ENCODE data around the gene CCDC192.

DNA sequence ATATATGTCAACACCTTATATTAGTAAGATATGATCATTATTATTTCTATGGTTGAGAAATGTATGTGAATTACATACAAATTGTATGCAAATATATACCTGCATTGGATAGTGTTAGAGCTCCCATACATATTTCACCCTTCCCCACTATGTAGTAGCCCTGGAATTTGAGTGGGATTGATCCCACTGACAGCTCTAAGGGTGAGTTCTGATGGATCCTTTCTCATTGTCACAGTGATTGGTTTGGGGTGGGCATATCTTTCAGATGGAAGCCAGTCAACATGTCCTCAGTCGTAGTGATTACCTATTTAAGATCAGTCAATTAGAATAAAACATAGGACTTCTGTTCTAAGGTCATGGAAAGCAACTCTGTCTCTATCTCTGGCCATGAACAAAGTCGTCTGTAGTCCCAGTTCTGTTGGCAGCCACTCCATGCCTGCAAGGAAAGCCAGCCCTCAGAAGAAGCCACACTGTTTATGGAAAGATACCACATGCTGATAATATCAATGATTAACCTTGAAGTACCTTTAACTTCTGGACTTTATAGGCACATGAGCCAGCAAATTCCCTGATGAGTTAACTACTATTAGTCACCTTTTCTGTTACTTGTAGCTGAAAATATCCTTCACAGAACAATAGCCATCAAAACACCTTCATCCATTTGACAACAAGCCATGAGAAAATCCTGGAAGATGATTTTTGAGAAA, 5.1 kb upstream of the CCDC192 start:
- no peak for TF ChIP-seq EZH2 (IDR thresholded peaks at IDR 0.05)
- TF ChIP-seq, protein P1, sequence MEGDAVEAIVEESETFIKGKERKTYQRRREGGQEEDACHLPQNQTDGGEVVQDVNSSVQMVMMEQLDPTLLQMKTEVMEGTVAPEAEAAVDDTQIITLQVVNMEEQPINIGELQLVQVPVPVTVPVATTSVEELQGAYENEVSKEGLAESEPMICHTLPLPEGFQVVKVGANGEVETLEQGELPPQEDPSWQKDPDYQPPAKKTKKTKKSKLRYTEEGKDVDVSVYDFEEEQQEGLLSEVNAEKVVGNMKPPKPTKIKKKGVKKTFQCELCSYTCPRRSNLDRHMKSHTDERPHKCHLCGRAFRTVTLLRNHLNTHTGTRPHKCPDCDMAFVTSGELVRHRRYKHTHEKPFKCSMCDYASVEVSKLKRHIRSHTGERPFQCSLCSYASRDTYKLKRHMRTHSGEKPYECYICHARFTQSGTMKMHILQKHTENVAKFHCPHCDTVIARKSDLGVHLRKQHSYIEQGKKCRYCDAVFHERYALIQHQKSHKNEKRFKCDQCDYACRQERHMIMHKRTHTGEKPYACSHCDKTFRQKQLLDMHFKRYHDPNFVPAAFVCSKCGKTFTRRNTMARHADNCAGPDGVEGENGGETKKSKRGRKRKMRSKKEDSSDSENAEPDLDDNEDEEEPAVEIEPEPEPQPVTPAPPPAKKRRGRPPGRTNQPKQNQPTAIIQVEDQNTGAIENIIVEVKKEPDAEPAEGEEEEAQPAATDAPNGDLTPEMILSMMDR (IDR thresholded peaks at IDR 0.05) = no peak
